ENCODE data around the gene KRT84.

KRT84 gene

DNA sequence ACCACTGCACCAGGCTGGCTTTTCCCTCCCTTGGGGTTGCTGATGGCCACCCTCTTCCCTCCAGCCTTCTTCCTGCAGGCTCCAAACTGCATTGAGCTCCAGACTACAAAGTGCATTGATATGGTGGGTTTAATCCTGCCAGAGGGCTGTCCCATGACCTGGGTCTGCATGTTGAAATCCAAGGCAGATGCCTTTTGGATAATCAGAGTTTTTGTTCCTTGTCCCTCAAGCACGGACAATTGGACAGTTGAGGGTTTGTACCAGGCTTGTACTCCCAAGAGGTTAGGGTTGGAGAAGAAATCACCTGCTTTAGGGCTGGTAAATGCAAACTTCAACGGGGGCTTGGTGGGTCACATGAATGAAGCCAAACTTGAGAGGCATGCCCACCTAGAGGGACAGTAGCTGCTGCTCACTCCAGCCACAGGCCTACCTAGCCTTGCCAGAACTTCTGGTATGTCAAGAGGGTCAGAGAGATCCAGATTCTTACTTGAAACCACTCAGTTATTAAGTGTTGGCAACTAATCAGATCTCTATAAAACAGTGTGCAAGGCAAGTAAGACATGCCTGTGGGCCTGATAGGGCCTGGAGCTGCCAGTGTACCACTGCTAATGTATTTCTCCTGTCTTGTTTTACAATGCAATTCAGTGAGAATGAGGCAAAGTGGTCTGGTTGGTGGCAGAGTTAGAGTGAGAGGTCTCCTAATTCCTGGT is 42.5 kb downstream of the KRT84 start:
- DNase-seq (ENCODE audit: low read depth): no peak

DNA sequence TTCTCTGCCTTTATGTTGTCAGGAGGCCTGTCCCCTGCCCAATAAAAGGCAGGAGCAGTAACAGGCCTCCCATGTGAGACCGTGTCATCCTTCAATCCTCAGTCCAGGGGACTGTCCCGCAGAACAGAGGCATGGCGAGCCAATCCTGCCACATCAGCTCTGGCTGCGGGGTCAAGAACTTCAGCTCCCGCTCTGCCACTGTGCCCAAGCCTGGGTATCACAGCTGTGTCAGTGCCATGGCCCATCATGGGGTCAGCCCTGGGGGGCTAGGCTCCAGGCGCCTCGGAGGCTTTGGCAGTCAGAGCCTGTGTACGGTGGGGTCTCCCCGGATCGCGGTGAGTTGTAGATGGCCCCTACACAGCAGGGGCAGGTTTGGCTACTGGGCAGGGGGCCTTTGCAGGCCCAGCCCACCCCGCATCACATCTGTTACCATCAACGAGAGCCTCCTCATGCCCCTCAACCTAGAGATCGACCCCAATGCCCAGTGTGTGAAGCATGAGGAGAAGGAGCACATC is 44.3 kb downstream of the KRT84 start:
- no peak for DNase-seq (ENCODE audit: low read depth)

DNA sequence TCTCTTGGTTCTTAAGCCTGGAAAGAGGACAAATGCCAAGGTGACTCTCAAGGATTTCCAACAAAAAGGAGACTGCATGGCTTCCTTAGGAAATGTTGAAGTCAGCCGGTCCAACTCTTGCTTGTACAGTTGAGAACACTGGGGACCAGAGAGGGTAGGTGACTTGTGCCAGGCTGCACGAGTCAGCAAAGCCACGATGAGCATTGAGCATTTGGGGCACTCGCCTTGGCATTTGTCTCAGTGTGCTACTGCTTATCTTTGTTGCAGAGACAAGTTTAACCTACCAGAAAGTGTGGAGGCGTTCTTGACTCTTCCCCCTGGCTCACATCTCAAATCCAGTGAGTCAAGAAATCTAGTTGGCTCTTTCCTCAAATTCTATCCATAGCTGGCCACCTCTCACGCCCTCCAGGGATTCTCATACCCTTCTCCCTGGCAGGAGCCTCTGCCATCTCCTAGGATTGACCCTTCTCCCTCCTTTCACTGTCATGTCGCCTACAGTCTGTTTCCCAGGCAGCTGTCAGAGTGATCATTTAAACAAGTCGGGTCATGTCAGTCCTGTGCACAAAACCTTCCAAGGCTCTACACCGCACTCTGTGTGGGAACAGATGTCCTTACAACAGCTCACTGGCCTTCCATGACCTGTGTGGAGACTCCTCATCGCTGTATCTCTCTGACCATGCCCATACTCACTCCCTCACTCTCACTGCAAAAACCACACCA is 47.1 kb downstream of the KRT84 start:
- DNase-seq (ENCODE audit: low read depth): no peak

DNA sequence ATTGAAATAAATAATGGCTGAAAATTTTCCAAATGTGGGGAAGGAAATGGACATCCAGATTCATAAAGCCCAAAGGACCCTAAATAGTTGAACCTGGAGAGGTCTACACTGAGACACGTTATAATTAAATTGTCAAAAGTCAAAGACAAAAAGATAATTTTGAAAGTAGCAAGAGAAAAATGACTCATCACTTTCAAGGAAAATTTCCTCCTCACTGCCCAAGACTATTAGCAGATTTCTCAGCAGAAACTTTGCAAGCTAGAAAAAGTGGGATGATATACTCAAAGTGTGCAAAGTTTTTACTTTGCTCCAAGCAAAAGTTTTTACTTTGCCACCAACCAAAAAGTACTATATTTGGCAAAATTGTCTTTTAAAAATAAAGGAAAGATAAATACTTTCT is 48.4 kb downstream of the KRT84 start:
- no peak for DNase-seq (ENCODE audit: low read depth)

DNA sequence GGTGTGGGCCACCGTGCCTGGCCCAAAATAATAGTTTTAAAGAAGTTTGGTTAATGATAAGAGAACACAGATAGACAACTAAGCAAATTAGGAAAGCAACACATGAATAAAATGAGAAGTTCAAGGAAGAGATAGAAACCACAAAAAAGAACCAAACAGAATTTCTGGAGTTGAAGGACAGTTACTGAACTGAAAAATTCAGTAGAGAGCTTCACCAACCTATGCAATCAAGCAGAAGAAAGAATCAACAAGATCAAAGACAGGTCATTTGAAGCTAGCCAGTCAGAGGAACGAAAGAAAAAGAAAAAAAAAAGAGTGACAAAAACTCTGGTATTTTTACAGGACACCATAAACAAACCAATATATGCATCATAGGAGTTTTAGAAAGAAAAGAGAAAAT is 48.8 kb downstream of the KRT84 start:
- DNase-seq (ENCODE audit: low read depth): no peak

DNA sequence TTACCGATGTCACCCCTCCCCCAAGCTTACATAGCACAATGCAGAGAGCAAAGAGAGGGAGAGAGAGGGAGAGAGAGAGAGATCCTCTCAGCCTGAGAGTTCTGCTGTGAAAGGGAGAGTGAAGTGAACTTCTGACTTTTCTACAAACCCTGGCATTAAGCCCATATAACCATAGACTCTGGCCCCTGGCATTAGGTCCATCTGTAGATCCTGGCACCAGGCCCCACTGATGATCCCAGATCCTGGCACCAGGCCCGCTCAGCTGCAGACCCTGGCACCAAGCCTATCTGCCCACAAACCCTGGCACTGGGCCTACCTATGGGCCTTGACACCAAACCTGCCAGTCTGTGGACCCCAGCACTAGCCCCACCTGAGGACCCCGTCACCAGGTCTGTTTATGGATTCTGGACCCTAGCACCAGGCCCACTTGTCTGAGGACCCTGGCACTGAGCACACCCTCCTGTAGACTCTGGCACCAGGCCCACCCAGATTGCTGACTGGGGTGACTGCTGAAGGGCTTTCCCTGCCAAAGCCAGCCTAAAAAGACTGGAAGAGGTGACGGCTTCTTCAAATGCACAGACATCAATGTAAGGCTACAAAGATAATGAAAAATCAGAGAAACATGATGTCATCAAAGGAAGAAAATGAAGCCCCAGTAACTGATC is 49.7 kb downstream of the KRT84 start:
- no peak for DNase-seq (ENCODE audit: low read depth)

DNA sequence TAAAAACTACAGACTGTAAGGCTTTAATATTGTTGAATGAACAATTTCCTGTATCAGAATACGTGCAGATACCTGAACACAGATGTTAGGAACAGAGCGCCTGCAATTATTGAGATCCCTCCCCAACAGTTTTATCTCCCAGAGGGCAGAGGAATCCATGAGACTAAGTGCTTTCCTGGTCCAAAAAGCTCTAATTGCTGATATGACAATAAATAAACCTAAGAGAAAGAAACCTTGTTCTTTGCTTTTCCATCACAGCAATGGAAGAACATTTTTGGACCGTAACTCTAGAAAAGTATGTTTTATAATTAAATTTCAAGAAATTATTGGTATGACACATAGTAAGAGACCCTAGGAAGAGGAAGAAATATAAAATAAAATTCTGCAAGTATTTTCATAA is 51.3 kb downstream of the KRT84 start:
- no peak for DNase-seq (ENCODE audit: low read depth)

DNA sequence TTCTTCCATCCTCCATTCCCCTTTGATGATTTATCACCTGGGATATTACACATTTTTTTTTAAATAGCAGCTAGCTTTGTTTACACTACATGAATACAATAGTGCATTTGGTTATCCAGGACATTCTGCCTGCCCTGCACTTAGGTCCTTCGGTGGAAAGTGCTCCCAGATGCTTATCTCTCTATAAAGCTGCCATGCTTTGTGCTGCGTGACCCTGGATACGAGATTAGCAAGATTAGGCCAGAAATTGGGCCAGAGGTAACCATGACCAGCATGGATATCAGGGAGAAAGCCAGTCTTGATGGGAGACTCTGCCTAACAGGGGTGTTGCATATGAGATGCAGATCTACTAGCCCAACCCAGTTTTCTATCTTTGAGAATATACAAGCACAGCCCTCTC is 52.1 kb downstream of the KRT84 start:
- DNase-seq (ENCODE audit: low read depth): no peak

DNA sequence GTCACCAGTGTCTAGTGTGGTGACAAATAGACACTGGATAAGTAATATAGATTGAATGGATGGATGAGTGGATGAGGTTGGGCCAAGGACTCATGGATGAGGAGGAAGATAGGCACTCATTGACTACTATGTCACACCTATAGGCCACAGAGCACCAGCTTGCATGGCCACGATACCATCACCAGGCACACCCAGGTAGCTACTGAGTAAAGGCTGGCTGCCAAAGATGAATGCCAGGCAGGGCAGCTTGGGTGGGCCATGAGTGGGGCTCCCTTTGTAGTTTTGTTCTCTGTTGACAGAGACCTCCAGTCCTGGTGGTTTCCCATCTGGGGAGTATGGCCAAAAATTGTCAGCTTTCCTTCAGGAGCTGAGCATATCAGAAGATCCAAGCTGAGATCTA is 53.1 kb downstream of the KRT84 start:
- no peak for DNase-seq (ENCODE audit: low read depth)

DNA sequence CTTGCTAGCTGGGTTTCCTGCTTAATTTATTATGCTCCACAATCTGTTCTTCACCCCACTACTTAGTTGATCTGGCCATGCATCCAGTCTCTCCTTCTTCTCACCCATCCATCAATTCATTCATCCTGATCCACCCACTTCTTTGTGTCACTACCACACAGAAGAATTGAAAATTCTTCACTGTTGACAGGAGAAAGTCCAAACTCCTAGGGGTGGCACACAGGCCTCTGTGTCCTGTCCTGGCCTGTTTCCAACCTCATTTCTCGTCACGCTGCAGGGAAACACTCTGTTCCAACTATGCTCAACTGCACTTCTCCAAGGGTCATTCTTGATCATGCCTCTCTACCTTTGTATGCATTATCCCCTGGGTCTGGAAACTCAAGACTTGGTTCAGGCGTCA is 53.6 kb downstream of the KRT84 start:
- DNase-seq (ENCODE audit: low read depth): no peak

DNA sequence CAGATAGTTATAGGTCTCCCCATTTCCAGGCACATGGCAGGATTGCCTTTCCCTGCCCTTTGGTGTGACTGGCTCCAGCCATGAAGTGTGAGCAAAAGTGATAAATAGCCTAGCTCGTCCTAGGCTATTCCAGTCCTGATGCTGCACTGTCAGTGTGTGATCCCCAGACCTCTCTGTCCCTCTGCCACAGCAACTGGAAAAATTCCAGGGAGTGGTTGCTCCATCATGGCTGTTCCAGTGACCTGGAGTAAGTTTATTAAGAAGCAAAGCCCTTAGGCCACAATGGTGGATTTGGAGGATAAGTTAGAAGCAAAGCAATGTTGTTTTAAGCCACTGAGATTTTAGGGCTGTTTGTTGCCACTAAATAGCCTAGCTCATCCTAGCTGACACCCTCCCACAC is 54.4 kb downstream of the KRT84 start:
- DNase-seq (ENCODE audit: low read depth): no peak

DNA sequence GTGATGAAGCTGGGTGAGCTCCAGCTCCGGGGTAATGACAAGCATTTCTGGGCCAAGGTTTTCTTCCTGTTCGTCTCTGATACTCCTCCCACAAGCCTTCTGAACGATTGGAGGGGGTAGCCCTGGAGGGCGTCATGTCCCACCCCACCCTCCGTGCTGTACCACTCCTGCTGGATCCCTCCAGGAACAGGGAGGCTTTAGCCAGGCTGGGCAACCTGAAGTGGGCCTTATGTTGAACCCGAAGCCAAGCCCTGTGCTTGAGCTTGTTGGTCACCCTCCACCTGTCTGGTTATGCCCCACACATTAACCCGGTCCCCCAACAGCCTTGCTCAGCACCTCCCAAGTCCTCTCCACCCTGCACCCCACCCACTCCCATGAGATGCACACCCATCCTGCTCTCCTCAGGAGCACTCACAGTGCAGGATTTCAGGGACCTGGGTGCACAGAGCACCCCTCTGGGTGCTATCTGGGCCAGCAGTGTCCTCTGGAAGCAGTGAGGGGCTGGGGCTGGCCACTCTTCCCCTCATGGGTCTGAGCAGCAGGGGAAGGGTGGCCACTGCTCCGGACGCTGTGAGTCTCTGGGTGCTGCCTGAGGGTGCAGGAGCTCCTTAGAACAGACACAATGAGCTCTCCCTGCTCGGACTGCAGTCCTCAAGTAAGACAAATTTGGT is 57.5 kb downstream of the KRT84 start:
- no peak for DNase-seq (ENCODE audit: low read depth)
